ENCODE data around the gene UFD1.

Gene UFD1, protein sequence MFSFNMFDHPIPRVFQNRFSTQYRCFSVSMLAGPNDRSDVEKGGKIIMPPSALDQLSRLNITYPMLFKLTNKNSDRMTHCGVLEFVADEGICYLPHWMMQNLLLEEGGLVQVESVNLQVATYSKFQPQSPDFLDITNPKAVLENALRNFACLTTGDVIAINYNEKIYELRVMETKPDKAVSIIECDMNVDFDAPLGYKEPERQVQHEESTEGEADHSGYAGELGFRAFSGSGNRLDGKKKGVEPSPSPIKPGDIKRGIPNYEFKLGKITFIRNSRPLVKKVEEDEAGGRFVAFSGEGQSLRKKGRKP

GRCh38 chr22:19478901-19479354, at the start of gene UFD1:
Gene UFD1, minus strand, starts transcription at chr22:19479193. Its CDS starts 108 bp downstream, at chr22:19479085.
- Mint-ChIP-seq H3K27ac (peak within 1 kb of the TSS; percentile 97), H3K27me3 (no peaks in the 10 kb centered on the region), H3K4me1 (ENCODE audit: low read depth) (peaks cover 31% of the 10 kb centered on the region), H3K36me3 (ENCODE audit: low read depth) (peaks cover 33% of the 10 kb centered on the region), H3K4me3 (peak within 1 kb of the TSS; percentile 88), H3K9me3 (no peaks in the 10 kb centered on the region)
- intact Hi-C loops (cut with micrococcal nuclease), result loop anchor here (1.0 to 10.0 kb wide), 5 partner anchors 32 to 334 kb away; partner anchors contain the start of genes C22orf39, CLTCL1, ESS2 and MRPL40

- no peaks in the 10 kb centered on the region for H3K9me3 Mint-ChIP-seq
- peaks cover 38% of the 10 kb centered on the region for H3K27me3 Mint-ChIP-seq
- no peaks in the 10 kb centered on the region for H3K36me3 Mint-ChIP-seq (ENCODE audit: low read depth)
- intact Hi-C loops (cut with micrococcal nuclease), result no loop called here
- peaks cover 8% of the 10 kb centered on the region for H3K4me1 Mint-ChIP-seq (ENCODE audit: low read depth)
- no peak overlapping the region for H3K27ac Mint-ChIP-seq
- no peak overlapping the region for H3K4me3 Mint-ChIP-seq
Measured at GRCh38 chr22:19527861-19528417, 48.9 kb upstream of the UFD1 start.

- no peak overlapping the region for H3K4me3 Mint-ChIP-seq
- no peak overlapping the region for H3K27ac Mint-ChIP-seq
- intact Hi-C loops (cut with micrococcal nuclease), result no loop called here
- peaks cover 43% of the 10 kb centered on the region for H3K27me3 Mint-ChIP-seq
- no peaks in the 10 kb centered on the region for H3K9me3 Mint-ChIP-seq
- H3K4me1 Mint-ChIP-seq (ENCODE audit: low read depth), result peaks cover 12% of the 10 kb centered on the region
- H3K36me3 Mint-ChIP-seq (ENCODE audit: low read depth), result no peaks in the 10 kb centered on the region
Measured at GRCh38 chr22:19527321-19527721, 48.3 kb upstream of the UFD1 start.

DNA sequence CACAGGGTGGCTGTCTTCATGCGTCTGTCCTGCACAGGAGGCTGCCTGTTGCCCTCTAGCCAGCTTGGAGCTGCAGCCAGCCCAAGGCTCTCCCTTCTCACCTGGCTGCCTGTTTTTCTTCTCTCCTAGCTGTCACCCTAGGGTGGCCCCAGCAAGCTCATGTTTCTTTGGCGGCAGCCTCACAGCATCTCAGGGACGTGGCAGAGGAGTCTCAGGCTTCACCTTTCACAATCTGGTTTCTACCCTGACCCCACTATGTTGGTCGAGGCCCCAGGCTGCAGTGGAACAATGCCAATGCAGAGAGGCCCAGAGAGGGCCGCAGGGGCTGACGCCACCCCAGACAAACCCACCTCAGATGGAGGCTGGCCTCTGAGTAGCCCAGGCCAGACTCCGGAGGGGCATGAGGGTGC, 47.7 kb upstream of the UFD1 start:
- no peak overlapping the region for H3K27ac Mint-ChIP-seq

DNA sequence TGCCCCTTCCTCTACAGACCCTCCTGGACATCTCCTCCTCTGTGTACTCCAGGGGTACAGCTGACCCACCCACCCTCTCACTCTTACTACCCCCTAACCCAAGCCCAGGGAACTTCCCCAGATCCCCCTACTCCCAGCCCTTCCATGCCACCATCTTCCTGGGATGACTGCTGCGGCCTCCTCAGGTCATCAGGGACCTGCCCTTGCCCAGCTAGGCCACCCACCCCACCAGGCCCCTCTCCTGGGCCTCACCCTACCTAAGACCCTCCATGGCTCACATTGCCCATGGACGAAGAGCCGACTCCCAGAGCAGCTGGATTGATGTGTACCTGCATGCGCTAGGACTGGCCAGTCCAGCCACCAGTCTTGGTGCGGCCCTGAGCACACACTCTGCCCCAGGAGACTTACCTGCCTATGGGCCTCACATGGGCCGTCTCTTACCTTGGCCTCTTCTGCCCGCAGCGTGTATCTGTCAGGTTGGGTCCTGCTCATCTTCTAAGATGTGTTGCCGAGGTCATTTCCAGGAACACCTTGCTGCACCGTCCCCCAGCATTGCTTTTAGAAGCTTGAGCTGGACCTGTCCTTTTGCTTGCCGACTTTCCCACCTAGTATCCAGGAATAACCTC, 47.2 kb upstream of the UFD1 start:
- Mint-ChIP-seq H3K4me3 (no peak overlapping the region), H3K27ac (no peak overlapping the region), H3K36me3 (ENCODE audit: low read depth) (no peaks in the 10 kb centered on the region), H3K4me1 (ENCODE audit: low read depth) (peaks cover 12% of the 10 kb centered on the region), H3K9me3 (no peaks in the 10 kb centered on the region), H3K27me3 (peaks cover 47% of the 10 kb centered on the region)
- intact Hi-C loops (cut with micrococcal nuclease), result no loop called here

More for the DNA sequence above, 47.7 kb upstream of the UFD1 start:
- Mint-ChIP-seq H3K27me3 (peaks cover 47% of the 10 kb centered on the region), H3K9me3 (no peaks in the 10 kb centered on the region), H3K4me3 (no peak overlapping the region), H3K36me3 (ENCODE audit: low read depth) (no peaks in the 10 kb centered on the region), H3K4me1 (ENCODE audit: low read depth) (peaks cover 12% of the 10 kb centered on the region)
- intact Hi-C loops (cut with micrococcal nuclease), result no loop called here

GRCh38 chr22:19525666-19526065, 46.7 kb upstream of the UFD1 start:
- no peaks in the 10 kb centered on the region for H3K9me3 Mint-ChIP-seq
- peaks cover 47% of the 10 kb centered on the region for H3K27me3 Mint-ChIP-seq

GRCh38 chr22:19525116-19525660, 46.2 kb upstream of the UFD1 start:
- Mint-ChIP-seq H3K27ac (no peak overlapping the region), H3K27me3 (peaks cover 47% of the 10 kb centered on the region), H3K36me3 (ENCODE audit: low read depth) (no peaks in the 10 kb centered on the region), H3K4me3 (no peak overlapping the region), H3K9me3 (no peaks in the 10 kb centered on the region), H3K4me1 (ENCODE audit: low read depth) (peaks cover 12% of the 10 kb centered on the region)
- intact Hi-C loops (cut with micrococcal nuclease), result no loop called here

More at GRCh38 chr22:19525666-19526065, 46.7 kb upstream of the UFD1 start:
- intact Hi-C loops (cut with micrococcal nuclease), result no loop called here
- H3K4me1 Mint-ChIP-seq (ENCODE audit: low read depth), result peaks cover 12% of the 10 kb centered on the region
- H3K27ac Mint-ChIP-seq, result no peak overlapping the region
- H3K36me3 Mint-ChIP-seq (ENCODE audit: low read depth), result no peaks in the 10 kb centered on the region
- H3K4me3 Mint-ChIP-seq, result no peak overlapping the region

- H3K4me1 Mint-ChIP-seq (ENCODE audit: low read depth), result peaks cover 12% of the 10 kb centered on the region
- intact Hi-C loops (cut with micrococcal nuclease), result no loop called here
- H3K36me3 Mint-ChIP-seq (ENCODE audit: low read depth), result no peaks in the 10 kb centered on the region
- H3K9me3 Mint-ChIP-seq, result no peaks in the 10 kb centered on the region
- peaks cover 47% of the 10 kb centered on the region for H3K27me3 Mint-ChIP-seq
- no peak within 1 kb of the TSS for H3K27ac Mint-ChIP-seq
- no peak within 1 kb of the TSS for H3K4me3 Mint-ChIP-seq
Measured at GRCh38 chr22:19524170-19525115, 45.5 kb upstream of the UFD1 start, which contains the start of gene CLDN5. Gene CLDN5, minus strand, starts transcription at chr22:19524410. Its CDS starts 155 bp downstream, at chr22:19524255.

GRCh38 chr22:19523240-19524169, 44.5 kb upstream of the UFD1 start:
- no peaks in the 10 kb centered on the region for H3K9me3 Mint-ChIP-seq
- intact Hi-C loops (cut with micrococcal nuclease), result no loop called here
- no peaks in the 10 kb centered on the region for H3K36me3 Mint-ChIP-seq (ENCODE audit: low read depth)
- H3K4me3 Mint-ChIP-seq, result no peak overlapping the region
- H3K27me3 Mint-ChIP-seq, result peaks cover 47% of the 10 kb centered on the region
- peaks cover 12% of the 10 kb centered on the region for H3K4me1 Mint-ChIP-seq (ENCODE audit: low read depth)
- H3K27ac Mint-ChIP-seq, result no peak overlapping the region

DNA sequence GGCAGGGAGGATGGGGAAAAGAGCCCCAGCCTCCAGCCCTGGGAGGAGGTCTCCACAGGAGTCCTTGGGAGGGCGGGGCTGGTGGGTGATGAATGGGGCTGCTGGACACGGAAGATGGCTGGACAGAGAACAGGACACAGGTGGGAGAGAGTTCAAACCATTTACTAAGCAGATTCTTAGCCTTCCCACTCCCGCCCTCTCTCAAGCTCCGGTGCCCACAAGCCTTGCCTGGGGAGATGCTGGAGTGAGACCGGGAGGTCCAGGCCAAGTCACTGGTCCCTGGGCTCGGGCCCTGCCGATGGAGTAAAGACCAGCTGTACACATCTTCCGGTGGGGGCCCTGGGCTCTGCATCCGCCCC, 43.9 kb upstream of the UFD1 start:
- H3K36me3 Mint-ChIP-seq (ENCODE audit: low read depth), result no peaks in the 10 kb centered on the region
- peaks cover 12% of the 10 kb centered on the region for H3K4me1 Mint-ChIP-seq (ENCODE audit: low read depth)
- peaks cover 47% of the 10 kb centered on the region for H3K27me3 Mint-ChIP-seq
- H3K4me3 Mint-ChIP-seq, result no peak overlapping the region
- intact Hi-C loops (cut with micrococcal nuclease), result no loop called here
- no peak overlapping the region for H3K27ac Mint-ChIP-seq
- H3K9me3 Mint-ChIP-seq, result no peaks in the 10 kb centered on the region

GRCh38 chr22:19522190-19522880, 43.3 kb upstream of the UFD1 start:
- Mint-ChIP-seq H3K4me3 (no peak overlapping the region), H3K36me3 (ENCODE audit: low read depth) (no peaks in the 10 kb centered on the region), H3K27ac (no peak overlapping the region), H3K4me1 (ENCODE audit: low read depth) (peaks cover 12% of the 10 kb centered on the region), H3K27me3 (peaks cover 47% of the 10 kb centered on the region), H3K9me3 (no peaks in the 10 kb centered on the region)
- intact Hi-C loops (cut with micrococcal nuclease), result no loop called here
